NCI-H748 (cell line): ENCODE data around the gene C1orf74.

ENCODE experiments used
- DNase-seq: peaks from one replicate; lab custom pipeline; 2025; ENCODE audit not compliant: unreplicated experiment; lab: John Stamatoyannopoulos, UW

C1orf74 gene

DNA sequence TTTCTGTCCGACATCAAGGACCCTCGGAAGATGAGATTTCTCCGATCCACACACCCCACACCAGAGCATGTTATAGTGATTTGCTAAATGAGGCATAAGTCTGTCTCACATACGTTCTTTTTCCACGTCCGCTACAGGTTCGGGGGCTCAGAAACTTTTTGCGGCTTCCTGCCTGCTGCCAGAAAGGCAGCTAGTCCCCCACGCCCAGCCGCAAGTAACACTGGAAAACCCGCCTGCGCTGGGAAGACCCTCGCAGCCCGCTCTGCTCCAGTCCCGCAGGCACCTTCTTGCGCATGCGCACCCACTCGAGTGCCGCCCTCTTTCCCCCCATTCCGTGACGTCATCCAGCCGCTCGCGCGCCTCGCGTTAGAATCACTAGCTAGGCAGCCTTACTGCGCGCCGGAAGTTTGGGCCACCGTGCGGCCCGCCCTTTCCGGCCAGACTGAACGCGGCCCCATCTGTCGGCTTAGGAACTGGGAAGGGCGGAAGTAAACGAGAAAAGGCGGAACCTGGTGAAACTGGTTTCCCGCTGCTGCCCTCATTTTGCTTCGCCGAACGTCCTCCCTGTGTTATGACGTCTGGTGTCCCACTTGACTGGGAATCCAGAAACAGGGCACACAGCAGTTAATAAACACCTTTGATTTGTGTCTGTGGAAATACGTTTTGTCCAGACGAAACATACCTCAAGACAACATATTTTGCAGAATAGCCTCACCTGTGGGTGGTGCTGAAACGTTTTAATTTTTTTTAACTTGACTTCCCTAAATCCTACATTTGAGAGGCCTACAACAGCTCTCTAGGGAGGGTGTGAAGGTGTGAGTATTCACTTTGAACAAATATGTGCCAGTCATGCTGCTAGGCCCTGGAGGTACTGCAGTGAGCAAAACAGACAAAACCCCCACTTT is at the start of gene C1orf74:
Gene C1orf74 (minus strand): TSS at position 295 of the 905 bp plus-strand sequence. CDS start 925 bp downstream, outside the sequence.
- DNase-seq: peak; percentile 97

DNA sequence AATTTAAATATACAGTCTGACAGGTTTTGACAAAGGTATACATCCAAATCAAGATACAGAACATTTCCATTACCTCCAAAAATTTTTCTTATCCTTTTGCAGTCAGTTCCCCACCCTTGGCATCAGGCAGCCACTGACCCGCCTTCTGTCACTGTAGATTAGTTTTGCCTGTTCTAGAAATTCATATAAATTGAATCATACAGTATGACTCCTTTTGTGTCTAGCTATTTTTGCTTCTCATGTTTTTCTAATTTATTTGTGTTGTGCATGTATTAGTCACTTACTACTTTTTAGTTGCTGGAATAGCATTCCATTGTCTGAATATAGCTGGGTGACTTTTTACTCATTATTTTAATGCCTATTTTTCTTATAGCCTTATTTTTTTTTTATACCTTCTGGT is 47.3 kb upstream of the C1orf74 start:
- no peak for DNase-seq

DNA sequence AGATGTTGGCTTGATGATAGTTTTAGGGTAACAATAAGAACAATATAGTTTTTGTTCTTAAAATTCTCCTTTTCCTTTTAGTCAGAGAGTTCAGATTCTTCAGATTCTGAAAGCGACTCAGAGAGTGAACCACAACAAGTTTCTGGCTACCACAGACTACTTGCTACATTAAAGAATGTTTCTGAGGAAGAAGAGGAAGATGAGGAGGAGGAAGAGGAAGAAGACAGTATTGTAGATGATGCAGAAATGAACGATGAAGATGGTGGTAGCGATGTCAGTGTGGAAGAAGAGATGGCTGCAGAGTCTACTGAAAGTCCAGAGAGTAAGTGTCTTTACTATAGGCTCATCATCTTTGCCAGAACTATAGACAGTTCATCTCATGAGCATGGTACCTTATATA is 46.4 kb upstream of the C1orf74 start:
- DNase-seq: no peak

DNA sequence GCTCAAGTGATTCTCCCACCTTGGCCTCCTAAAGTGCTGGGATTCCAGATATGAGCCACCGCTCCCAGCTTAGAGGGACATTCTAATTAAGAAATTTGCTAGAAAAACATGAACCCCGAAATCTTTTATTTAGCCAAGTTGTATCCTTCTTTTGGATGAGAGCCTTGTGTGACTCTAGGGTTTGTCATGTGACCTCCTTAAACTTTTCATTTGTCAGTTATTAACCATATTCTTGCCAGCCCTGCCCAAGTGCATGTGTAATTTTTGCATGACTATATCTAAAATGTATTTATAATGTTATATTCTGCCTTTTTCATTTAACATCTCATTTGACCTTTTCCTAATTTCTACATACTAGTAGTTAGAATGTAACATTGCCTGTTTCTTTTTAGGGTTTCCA is 45.4 kb upstream of the C1orf74 start:
- no peak for DNase-seq

DNA sequence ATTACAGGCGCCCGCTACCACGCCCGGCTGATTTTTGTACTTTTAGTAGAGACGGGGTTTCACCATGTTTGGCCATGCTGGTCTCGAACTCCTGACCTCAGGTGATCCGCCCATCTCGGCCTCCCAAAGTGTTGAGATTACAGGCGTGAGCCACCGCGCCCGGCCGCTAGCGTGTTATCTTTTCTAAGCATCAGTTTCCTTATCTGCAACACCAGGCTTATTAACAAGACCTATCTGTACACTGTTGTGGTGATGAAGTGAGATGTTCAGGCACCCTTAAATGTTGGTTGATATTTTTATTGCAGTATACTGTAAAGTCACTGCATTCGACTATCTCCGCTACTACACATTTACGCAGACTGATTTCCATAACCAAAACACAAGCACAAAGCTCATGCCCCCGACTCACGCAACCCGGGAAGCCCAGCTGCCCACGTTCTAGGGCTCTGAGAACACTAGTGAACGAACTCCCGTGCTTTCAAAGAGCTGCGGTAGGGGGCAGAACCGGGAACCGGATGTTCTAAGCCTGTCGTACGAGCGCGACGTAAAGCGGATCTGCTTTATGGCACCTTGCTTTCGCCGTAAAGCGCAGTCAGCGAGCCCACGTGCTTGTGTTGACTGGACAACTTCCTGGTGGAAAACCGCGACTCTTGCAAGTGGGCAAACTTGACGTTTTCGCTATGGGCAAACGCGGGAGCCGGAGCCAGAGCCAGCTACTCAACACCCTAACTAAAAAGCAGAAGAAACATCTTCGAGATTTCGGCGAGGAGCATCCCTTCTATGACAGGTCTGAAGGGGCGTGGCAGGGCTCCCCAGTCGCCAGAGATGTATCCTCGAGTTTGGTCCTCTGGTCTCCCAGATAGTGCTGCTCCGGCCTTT is 43.3 kb upstream of the C1orf74 start, which contains the start of gene UTP25:
Gene UTP25 (plus strand): TSS at position 589 of the 879 bp plus-strand sequence. CDS start 92 bp downstream, at position 681.
- peak; percentile 95 for DNase-seq

DNA sequence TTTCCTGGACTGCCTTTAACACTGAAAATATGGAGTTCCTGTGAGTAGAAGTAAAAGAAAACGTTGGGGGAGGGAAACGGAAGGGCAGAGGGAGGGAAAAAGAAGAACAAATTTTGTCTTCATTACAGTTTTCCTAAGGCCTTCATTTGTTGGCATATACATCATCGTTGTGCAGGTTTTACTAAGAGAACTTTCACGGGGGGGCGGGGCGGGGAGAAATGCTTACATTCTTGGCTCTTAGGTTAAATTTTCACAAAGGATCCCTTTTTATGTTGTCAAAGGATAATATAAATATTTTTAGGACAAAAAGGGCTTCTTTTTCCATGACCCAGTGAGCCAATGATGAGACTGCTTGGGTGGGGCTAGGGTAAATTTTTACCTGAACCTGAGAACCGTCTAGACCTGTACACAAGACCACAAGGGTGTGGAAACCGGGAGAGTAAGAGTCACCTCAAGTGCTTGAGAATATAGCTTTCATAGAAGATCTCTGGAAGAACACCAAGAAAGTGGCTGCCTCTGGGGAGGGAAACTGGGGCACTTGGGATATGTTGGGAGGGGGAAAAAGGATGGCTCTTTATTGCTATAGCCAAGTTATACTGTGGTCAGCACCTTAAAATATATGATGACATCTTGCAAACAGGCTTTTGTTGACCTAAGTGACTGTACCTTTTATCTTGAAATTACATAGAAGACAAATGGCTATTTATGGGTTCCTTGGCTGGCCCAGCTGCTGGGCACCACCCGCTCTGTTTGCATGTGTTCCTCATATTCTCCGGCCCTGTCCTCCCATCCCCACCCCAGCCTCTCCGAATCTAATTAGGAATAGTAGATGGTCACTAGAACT is 41.5 kb upstream of the C1orf74 start:
- DNase-seq: no peak

DNA sequence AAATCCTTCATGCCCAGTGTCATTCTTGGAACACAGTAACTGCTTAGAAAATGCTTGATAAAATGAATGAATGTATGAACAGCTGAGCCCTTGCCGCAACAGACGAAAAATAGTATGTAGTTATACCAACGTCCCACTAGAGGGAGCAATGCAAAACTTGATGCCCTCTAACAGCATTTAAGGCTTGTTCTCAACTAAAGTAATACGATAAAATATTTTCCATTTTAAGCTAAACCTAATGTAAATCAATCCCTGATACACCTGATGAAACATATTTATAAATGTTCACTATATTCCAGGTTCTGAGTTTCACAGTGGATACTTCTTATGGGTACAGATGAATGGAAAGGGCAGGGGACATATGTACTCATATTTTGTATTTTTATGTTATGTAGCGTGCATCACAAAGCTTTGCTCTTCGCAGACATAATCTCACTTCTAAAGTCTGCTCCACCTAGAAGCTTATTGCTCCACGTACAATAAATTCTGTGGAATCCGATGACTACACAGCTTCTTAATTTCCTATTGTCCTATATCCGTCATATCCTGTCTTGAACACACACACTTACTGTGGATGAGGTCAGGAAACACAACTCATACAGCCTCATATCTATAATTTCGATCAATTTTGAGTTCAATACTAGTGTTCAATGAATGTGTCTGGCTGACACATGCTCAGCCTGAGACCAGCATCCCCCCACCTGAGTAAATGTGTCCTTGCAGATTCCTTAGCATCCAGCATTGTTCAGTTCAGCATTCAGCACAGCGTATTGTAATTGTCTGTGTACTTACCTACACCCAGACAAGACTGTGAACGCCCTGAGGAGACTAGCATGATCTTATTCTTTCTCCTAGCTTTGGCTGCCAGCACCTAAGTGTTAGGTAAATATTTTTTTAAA is 39.0 kb upstream of the C1orf74 start:
- peak; percentile 41 for DNase-seq

DNA sequence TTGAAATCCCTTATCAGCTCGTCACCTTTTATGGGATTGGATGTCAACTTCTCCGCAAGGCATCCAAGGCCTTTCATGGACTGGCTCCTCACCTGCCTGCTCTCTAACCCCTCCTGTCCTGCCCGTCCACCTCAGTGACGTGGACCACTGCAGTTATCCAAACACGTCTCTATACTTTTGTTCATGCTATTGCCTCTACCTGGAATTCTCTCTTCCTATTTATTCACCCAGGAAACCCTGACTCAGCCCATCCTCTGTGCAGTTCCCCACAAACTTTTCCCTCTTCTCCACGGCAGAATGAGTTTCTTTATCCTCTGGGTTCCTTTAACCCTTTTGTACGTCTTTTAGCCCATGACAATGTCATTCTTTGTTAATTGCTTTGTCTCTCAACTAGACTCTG is 38.3 kb upstream of the C1orf74 start:
- DNase-seq: no peak

DNA sequence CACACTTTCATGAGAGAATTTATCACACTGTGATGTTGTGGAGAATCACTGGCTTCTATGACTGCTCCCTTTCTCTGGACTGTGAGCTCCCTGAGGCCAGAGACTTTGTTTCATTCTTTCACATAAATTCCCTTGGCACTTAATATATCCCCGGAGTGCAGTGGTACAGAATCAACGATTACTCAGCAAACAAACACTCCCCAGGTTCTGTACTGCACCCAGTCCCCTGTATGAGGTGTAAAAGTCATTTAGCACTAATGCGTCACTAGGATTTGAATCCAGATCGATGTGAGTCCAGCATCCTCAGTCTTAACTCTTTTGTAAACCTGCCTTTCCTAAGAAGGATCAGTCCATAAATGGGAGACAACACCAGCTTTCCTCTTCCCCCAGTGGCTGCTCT is 36.6 kb upstream of the C1orf74 start:
- DNase-seq: no peak

DNA sequence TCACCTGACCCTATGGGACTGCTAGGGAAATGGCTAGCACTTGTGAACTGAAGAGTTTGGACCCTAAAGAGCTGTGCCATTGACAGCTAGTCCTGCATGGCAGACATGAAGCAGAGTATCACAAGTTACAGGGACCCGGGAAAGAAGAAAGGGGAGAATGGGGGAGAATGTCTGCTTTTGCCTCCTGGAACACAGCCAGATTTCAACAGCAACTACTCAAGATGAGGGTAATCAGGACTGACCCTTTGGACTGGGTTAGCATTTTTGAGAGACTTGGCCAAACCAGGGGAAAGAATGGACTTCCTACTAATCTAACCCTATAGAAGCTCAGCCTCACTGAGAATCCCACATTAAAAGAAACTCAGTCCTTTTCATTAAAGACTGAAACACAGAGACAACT is 34.7 kb upstream of the C1orf74 start:
- DNase-seq: no peak

DNA sequence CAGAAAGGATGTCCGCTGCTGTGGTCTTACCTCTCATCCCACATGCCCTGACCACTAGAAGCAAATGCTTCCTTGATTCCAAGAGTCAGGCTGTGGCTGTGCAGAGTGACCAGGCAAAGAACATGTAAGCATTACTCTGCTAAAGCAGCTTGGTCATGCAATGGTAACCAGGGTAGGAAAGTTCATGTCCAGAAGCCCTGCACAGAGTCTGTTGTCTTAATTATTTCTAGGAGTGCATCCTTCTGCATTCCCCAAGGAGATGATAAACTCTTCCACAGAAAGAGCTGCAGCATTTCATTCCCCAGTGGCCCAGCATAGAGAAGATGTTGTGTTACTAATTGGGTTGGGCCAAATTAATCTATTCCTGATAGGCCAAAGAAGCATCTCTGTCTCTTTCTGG is 33.3 kb upstream of the C1orf74 start:
- DNase-seq: no peak

DNA sequence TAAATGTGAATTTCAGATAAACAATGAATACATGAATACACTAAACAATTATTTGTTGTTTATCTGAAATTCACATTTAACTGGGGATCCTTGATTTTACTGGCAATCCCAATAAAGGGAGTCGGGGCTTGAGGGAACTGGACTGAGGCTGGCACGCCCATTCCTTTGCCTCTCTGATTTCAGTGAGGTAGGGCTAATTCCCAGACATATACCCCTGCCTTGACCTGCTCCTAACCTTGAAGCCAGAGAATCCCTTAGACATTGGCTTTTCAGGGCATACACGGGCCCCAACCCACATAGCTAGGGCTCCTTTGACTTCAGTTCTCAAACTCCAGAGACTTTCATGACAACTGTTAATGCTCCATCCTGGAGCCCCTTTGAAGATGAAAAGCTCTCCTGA is 32.6 kb upstream of the C1orf74 start:
- no peak for DNase-seq

DNA sequence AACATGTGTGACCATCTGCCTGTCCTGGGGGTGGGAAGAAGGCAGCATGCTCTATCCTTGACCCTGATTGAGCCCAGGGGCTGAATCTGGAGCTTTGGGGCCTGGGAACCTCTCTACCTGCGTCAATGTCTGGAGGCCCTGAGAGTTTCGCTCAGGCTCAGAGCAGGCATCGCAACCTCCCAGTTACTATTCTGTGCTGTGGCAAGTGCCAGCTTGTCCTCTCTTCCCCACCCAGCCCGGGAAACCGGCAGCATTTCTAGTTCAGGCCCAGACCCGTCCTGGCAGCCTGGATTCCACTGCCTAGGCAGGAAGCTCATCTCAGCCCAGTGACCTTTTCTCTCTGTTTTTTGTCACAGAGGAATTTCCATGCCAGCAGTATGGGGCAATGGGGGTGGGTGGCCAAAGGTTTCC is 31.6 kb upstream of the C1orf74 start:
- no peak for DNase-seq

DNA sequence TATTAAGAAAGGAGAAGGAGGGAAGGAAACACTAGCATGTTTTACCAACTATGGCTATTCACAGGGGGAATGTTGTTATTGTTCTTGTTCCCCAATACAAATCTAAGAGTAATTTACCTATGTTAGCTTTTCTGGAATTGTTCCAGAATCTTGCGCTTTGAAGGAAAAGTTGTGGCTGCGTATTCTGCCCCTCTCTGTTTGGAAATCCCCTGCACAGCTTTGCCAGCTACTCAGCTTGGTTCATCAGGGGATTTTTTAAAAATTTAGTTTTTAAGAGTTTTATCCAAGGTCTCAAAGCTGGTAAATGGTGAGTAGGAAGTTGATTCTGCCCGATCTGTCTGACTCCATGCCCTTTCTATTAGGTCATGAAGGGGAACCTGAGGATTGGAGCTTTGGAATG is 31.1 kb upstream of the C1orf74 start:
- DNase-seq: no peak

DNA sequence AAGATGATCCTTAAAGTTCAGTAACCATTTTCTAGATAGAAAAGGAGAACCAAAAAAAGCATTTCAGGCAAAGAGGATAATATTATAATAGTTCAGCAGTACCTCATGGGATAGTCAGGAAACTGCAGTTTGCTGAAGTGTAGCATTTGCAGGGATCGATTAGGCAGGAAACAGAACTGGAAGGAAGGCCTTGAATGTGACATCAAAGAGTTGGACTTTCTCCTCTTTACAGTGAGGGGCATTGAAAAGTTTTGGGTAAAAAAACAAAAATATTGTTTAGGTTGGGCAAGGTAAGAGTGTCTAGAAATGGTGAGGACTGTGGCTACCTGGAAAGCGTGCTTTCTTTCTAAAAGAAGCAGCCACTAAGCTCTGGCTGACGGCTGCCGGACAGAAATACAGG is 29.5 kb upstream of the C1orf74 start:
- DNase-seq: no peak

DNA sequence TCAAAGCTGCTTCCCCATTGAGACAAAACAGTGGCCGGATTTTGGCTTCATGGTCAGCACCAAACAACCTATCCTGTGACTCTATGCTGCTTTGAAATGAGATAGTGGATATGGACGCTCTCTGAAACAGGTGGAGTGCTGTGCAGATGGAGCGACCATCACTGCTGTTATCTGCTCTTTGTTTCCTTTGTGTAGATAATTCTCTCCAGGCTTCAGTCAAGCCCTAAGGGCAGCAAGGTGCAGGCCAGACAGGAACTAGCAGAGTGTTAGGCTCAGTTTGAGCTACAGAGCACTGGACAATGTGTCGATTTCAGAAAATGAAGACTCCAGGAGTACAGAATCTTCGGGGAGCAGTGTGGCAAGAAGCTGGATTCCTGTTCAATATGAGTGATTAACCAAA is 26.4 kb upstream of the C1orf74 start:
- DNase-seq: no peak

DNA sequence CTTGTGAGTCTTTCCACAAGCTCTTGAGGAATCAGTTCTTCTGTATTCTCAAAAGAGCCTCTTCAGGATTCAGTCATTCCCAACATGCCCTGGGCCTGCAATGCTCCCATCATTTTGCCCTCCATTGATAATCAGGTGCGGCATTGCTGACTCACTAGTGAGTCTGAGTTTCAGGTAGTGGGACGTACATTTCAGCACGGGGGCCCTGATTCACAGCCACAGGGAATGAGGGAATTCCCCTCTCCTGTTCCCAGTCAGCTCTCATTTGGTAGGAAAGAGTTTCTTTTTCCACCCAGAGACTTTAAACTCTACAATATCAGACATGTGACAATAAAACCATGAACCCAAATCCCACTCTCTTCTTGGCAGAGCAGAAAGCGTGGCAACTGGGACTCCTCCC is 25.3 kb upstream of the C1orf74 start:
- DNase-seq: no peak

DNA sequence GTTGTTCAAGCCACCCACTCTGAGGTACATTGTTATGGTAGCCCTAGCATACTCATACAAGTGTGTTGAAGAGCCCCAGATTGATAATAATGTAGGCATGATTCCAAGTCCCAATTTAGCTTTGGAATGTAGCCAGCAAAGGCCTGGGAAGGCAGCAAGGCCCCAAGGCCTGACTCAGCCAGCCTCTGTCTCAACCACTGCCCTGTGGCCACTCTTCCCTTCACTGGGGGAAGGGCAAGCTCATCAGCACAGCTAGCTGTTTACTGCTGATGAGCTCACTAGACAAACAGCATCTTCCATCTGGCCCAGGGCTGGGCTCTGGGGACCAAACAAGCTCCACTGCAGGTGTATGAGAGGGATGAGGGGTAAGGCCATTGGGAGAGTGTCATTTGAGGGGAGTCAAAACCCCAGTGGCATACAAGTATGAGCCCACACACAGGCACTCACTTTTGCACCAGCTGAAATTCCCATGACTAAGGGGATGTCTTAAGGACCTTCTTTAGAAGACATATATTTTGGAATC is 23.8 kb upstream of the C1orf74 start:
- DNase-seq: peak; percentile 50

DNA sequence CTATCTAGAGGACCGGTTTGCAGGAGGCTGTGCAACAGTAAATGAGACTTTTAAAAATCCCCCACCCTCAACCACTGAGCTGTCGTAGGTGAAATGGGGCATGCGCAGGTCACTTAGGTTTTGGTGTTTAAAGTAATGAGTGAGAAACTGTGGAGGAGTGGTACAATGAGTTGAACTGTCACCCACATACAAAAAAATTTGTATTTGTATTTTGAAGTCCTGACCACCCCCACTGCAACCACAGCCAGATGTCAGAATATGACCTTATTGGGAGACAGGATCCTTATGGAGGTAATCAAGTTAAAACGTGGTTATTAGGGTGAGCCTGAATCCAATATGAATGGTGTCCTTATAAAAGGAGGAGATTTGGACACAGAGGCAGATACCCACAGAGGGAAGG is 23.1 kb upstream of the C1orf74 start:
- DNase-seq: no peak
